ENCODE measurements around the gene USP8. TPM values are rescaled to one million over a fixed set of nuclear protein-coding genes. Genes with fewer than 3 reads are reported as not detected.

USP8 gene
- 30.3 and 31.8 TPM in 2 replicates for polyA plus RNA-seq
- polyA minus RNA-seq, result 40.7 and 54.8 TPM in 2 replicates

- peak within 1 kb of the TSS; percentile 93 for H3K4me2 ChIP-seq (ENCODE audit: low read length)
- H3K36me3 ChIP-seq (ENCODE audit: insufficient read depth, low read length), result no peaks in the 10 kb centered on the region
- peak within 1 kb of the TSS; percentile 70 for H3K4me3 ChIP-seq (ENCODE audit: low read length)
- H3K27me3 ChIP-seq (ENCODE audit: insufficient read depth, low read depth, low read length), result no peaks in the 10 kb centered on the region
- no peaks in the 10 kb centered on the region for H3F3A ChIP-seq (ENCODE audit: insufficient read depth, low read length, poor library complexity, severe bottlenecking)
- peak within 1 kb of the TSS; percentile 82 for H3K9ac ChIP-seq (ENCODE audit: low read length)
- H3K79me2 ChIP-seq (replicated peaks; ENCODE audit: insufficient read depth, low read length), result peaks cover 44% of the 10 kb centered on the region
- peak within 1 kb of the TSS; percentile 83 for H2AFZ ChIP-seq (ENCODE audit: low read depth, low read length)
- TF ChIP-seq TAF1 (IDR thresholded peaks at IDR 0.05; ENCODE audit: low read depth) (peak; percentile 58), EZH2 (IDR thresholded peaks at IDR 0.05; ENCODE audit: borderline replicate concordance, insufficient read depth, low read length, poor library complexity, severe bottlenecking) (no peak), MXI1 (conservative IDR thresholded peaks at IDR 0.05; ENCODE audit: poor library complexity, severe bottlenecking) (peak; percentile 78), EP300 (conservative IDR thresholded peaks at IDR 0.05; ENCODE audit: poor library complexity, severe bottlenecking) (peak; percentile 50), REST (IDR thresholded peaks at IDR 0.05; ENCODE audit: borderline replicate concordance) (peak; percentile 65), SMC3 (conservative IDR thresholded peaks at IDR 0.05; ENCODE audit: poor library complexity) (peak; percentile 12), POLR2AphosphoS5 (IDR thresholded peaks at IDR 0.05) (peak; percentile 94), RAD21 (conservative IDR thresholded peaks at IDR 0.05) (peak; percentile 30)
- TF ChIP-seq, protein P1, sequence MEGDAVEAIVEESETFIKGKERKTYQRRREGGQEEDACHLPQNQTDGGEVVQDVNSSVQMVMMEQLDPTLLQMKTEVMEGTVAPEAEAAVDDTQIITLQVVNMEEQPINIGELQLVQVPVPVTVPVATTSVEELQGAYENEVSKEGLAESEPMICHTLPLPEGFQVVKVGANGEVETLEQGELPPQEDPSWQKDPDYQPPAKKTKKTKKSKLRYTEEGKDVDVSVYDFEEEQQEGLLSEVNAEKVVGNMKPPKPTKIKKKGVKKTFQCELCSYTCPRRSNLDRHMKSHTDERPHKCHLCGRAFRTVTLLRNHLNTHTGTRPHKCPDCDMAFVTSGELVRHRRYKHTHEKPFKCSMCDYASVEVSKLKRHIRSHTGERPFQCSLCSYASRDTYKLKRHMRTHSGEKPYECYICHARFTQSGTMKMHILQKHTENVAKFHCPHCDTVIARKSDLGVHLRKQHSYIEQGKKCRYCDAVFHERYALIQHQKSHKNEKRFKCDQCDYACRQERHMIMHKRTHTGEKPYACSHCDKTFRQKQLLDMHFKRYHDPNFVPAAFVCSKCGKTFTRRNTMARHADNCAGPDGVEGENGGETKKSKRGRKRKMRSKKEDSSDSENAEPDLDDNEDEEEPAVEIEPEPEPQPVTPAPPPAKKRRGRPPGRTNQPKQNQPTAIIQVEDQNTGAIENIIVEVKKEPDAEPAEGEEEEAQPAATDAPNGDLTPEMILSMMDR (IDR thresholded peaks at IDR 0.05; ENCODE audit: poor library complexity, severe bottlenecking), result no peak
- no peaks in the 10 kb centered on the region for H4K20me1 ChIP-seq (ENCODE audit: insufficient read depth)
- no peaks in the 10 kb centered on the region for H3K9me2 ChIP-seq (ENCODE audit: insufficient read depth, low read length)
- no peaks in the 10 kb centered on the region for H3K9me3 ChIP-seq (ENCODE audit: low read length)
- H3K27ac ChIP-seq (ENCODE audit: low read length), result peak within 1 kb of the TSS; percentile 89
Measured at GRCh38 chr15:50424066-50424890, at the start of gene USP8. Gene USP8 (plus strand): TSS chr15:50424405. CDS start chr15:50439074, 14,669 bp downstream.

DNA sequence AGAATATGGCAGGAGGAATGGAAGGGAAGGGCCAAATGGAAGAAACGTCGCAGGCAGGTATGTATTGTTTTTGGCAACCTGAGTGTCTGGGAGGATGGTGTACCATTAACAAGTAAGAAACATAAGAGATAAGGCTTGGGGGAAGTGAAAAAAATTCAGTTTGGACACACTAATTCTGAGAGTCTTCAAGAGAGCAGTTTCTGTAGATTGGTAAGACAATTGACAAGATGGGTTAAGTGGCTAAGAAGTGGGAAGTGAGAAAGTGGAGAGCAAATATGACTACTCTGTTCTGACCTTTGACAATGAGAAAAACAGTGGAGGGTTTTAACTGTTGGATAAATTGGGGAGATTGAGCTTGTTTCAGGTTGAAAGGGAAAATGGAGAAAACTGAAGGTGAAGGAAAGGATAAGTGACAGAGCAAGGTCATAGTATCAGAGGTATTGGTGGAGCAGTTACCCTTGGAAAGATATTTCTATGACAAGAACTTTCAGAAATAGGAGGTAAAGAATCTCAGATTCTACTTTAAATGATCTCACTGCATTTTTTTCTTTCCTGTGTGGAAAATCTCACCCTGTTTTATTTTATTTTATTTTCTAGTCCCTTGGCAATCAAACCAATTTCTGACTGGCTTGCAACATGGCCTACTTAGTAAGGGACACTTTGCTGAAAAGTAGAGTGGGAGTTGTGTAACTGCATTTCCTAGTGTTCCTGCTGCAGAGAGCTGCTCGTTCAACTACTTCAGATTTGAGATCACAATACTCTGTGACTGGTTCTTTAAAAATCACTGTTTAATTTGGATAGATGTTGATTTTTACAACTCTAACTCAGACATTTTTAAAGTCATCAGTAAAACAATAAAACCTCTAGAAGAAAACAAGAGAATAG, 46.1 kb upstream of the USP8 start:
- Histone ChIP-seq H3K9me3 (ENCODE audit: low read length) (no peaks in the 10 kb centered on the region), H2AFZ (ENCODE audit: low read depth, low read length) (no peak overlapping the region), H3K4me2 (ENCODE audit: low read length) (no peak overlapping the region), H3K4me3 (ENCODE audit: low read length) (no peak overlapping the region), H3F3A (ENCODE audit: insufficient read depth, low read length, poor library complexity, severe bottlenecking) (no peaks in the 10 kb centered on the region), H3K79me2 (replicated peaks; ENCODE audit: insufficient read depth, low read length) (no peaks in the 10 kb centered on the region), H3K27me3 (ENCODE audit: insufficient read depth, low read depth, low read length) (no peaks in the 10 kb centered on the region), H4K20me1 (ENCODE audit: insufficient read depth) (no peaks in the 10 kb centered on the region), H3K9ac (ENCODE audit: low read length) (no peak overlapping the region), H3K9me2 (ENCODE audit: insufficient read depth, low read length) (no peaks in the 10 kb centered on the region), H3K36me3 (ENCODE audit: insufficient read depth, low read length) (no peaks in the 10 kb centered on the region), H3K27ac (ENCODE audit: low read length) (no peak overlapping the region)
- TF ChIP-seq EP300 (conservative IDR thresholded peaks at IDR 0.05; ENCODE audit: poor library complexity, severe bottlenecking) (no peak), MXI1 (conservative IDR thresholded peaks at IDR 0.05; ENCODE audit: poor library complexity, severe bottlenecking) (no peak), SMC3 (conservative IDR thresholded peaks at IDR 0.05; ENCODE audit: poor library complexity) (no peak), EZH2 (IDR thresholded peaks at IDR 0.05; ENCODE audit: borderline replicate concordance, insufficient read depth, low read length, poor library complexity, severe bottlenecking) (no peak), POLR2AphosphoS5 (IDR thresholded peaks at IDR 0.05) (no peak), REST (IDR thresholded peaks at IDR 0.05; ENCODE audit: borderline replicate concordance) (no peak), TAF1 (IDR thresholded peaks at IDR 0.05; ENCODE audit: low read depth) (no peak), RAD21 (conservative IDR thresholded peaks at IDR 0.05) (no peak)
- TF ChIP-seq, protein P1 (IDR thresholded peaks at IDR 0.05; ENCODE audit: poor library complexity, severe bottlenecking), result no peak
